ENCODE results near the gene FOXP3. TPM values are rescaled to one million over a fixed set of nuclear protein-coding genes. Genes with fewer than 3 reads are reported as not detected.

FOXP3 gene
- total and polyA plus RNA-seq, 12 donors, result 0.04 to 1.2 TPM; not detected in 10

GRCh38 chrX:49227726-49228125 is 36.8 kb downstream of the FOXP3 start:
- peaks cover 0 to 12% (median 0%) of the 10 kb centered on the region in 11 donors for H3K9me3 ChIP-seq
- H3K4me1 ChIP-seq, result peaks cover 0 to 4% (median 0%) of the 10 kb centered on the region in 9 donors
- 80 to 92% methylated on average over 2 of the region's 2 CpGs for WGBS, 2 donors
- no peak for DNase-seq
- intact Hi-C loops (cut with DNase I), result no loop called here
- H3K27me3 ChIP-seq, result no peaks in the 10 kb centered on the region
- TF ChIP-seq CTCF (IDR thresholded peaks at IDR 0.05), result no peak
- no peaks in the 10 kb centered on the region for H3K36me3 ChIP-seq
- no peak overlapping the region for H3K4me3 ChIP-seq
- ATAC-seq, result no peak
- H3K27ac ChIP-seq, result no peak overlapping the region

GRCh38 chrX:49226946-49227345 is 37.6 kb downstream of the FOXP3 start:
- DNase-seq, result no peak
- TF ChIP-seq CTCF (IDR thresholded peaks at IDR 0.05), result no peak
- no peak overlapping the region for H3K4me3 ChIP-seq

GRCh38 chrX:49225858-49226257 is 38.7 kb downstream of the FOXP3 start:
- WGBS, 2 donors, result 70 to 74% methylated on average over 14 of the region's 14 CpGs
- no peak for TF ChIP-seq CTCF (IDR thresholded peaks at IDR 0.05)

More at GRCh38 chrX:49226946-49227345, 37.6 kb downstream of the FOXP3 start:
- WGBS, 2 donors, result 89 to 95% methylated on average over 9 of the region's 9 CpGs
- intact Hi-C loops (cut with DNase I), result no loop called here
- ATAC-seq, result no peak
- no peak overlapping the region for H3K27ac ChIP-seq
- peaks cover 0 to 12% (median 0%) of the 10 kb centered on the region in 11 donors for H3K9me3 ChIP-seq
- no peaks in the 10 kb centered on the region for H3K27me3 ChIP-seq
- peaks cover 0 to 4% (median 0%) of the 10 kb centered on the region in 9 donors for H3K4me1 ChIP-seq
- H3K36me3 ChIP-seq, result no peaks in the 10 kb centered on the region

GRCh38 chrX:49221868-49222267 is 42.6 kb downstream of the FOXP3 start:
- H3K4me3 ChIP-seq, result no peak overlapping the region
- no peaks in the 10 kb centered on the region for H3K9me3 ChIP-seq
- H3K27ac ChIP-seq, result no peak overlapping the region
- H3K4me1 ChIP-seq, result no peaks in the 10 kb centered on the region
- no peak for TF ChIP-seq CTCF (IDR thresholded peaks at IDR 0.05)
- intact Hi-C loops (cut with DNase I), result no loop called here
- 47 to 76% methylated on average over 2 of the region's 2 CpGs for WGBS, 2 donors
- DNase-seq, result no peak
- H3K36me3 ChIP-seq, result no peaks in the 10 kb centered on the region
- no peak for ATAC-seq
- no peaks in the 10 kb centered on the region for H3K27me3 ChIP-seq

More at GRCh38 chrX:49225858-49226257, 38.7 kb downstream of the FOXP3 start:
- Histone ChIP-seq H3K9me3 (peaks cover 0 to 12% (median 0%) of the 10 kb centered on the region in 11 donors), H3K36me3 (no peaks in the 10 kb centered on the region), H3K27me3 (no peaks in the 10 kb centered on the region), H3K4me3 (no peak overlapping the region), H3K27ac (no peak overlapping the region), H3K4me1 (peaks cover 0 to 4% (median 0%) of the 10 kb centered on the region in 9 donors)
- no peak for DNase-seq
- no peak for ATAC-seq
- intact Hi-C loops (cut with DNase I), result no loop called here
